Measurements from ENCODE around the gene C4BPA. TPM values are rescaled to one million over a fixed set of nuclear protein-coding genes. Genes with fewer than 3 reads are reported as not detected.

Gene C4BPA
- total and polyA plus RNA-seq, 9 of the 15 experiments (the other 6 are each of a cell fraction or from before 2014, with no cell fraction given) = 0.04 to 0.22 (median 0.11) TPM; not detected in 3

DNA sequence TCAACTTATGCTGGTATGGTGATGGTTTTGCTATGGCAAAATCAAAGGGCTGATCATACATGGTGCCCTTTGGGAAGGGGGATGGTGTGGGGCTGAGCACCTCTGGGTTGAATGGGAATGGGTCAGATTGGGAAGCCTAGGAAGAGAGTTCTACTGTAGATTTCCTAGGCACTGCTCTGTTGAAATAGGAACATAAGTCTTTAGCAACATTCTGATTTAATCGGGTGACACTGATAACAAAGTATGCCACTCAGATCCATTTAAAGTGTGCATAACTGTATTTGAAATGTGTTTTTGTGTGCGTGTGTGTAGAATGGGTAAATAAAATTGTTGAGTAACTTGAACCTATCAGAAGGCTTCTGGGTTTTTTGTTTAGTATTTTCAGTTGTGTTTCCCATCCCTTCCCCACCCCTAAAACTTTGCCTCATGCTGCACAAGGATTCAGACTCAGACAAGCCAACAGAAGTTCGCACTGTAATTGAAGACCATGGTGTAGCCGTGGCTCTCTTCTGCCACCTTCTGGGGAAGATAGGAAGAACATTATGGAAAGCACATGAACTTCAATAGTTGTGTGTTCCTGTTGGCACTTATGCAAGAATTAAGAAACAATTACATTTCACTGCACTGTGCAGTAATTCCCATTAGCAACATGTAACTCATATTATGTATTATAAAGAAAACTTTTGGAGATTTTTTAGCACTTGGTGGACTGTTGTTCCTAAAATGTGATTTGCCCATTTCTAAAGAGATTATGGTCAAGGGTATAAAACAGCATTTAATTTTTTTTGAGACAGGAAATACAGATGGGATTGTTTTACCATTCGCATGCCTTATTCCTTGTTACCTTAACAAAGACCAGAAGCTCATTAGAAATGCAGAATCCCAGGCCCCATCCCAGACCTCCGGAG lies 26.3 kb upstream of the C4BPA start (continued):
- no peak for TF ChIP-seq CHD7 (IDR thresholded peaks at IDR 0.05; ENCODE audit: low read depth, low read length)
- TF ChIP-seq DIDO1 (tag; IDR thresholded peaks at IDR 0.05; ENCODE audit: low read depth) = no peak
- TF ChIP-seq CBFA2T3 (IDR thresholded peaks at IDR 0.05) = no peak
- TF ChIP-seq, protein P1, sequence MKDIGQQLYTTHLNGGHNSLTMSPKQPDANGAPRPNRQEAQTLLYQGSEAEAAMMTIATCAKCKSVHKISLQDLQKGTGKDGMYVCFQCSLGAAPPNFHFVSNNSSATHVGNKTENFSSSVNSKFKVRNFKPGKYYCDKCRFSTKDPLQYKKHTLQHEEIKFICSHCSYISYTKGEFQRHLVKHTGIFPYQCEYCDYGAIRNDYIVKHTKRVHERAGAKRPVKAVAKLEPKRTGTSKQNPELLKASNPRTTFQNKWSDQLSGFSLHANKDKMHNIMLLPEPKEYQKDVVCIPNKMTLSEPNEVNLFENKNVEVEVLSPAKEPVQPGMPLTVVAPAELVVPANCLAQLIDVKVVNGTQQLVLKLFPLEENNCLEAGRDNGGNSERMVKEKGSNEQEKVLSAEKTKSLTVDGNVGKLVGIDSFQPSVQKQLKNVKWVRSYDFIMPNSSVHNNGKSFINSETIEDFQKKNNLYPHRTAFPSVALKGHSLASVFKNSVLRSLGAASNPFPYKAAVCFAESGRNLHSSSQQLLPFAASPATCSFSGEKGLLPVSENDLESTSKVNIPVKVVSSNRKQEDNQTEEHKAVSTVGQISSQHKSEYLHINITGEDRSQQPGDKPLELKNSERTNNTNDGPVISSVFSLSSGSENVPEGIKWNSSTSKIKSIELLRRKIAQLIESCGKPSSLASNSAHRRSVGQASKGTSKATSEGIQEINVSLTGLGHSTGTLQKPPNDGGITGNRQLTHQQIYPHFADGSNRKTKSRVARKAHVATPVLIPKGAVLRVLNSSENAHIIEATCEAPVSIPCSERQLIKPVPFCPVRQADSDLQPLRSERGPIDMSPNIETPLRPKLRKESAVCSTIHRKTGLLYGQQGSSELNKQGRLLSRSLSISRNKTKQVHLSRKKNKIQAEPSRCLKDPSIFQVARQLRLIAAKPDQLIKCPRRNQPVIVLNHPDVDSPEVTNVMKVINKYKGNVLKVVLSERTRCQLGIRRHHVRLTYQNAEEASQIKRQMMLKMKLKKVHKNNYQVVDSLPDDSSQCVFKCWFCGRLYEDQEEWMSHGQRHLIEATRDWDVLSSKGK (CRISPR knock-in tag; IDR thresholded peaks at IDR 0.05) = no peak
- no peak for TF ChIP-seq EWSR1 (IDR thresholded peaks at IDR 0.05; ENCODE audit: borderline replicate concordance, low read depth, partially characterized antibody)
- TF ChIP-seq ATF1 (CRISPR knock-in tag; IDR thresholded peaks at IDR 0.05) = no peak
- no peak for TF ChIP-seq ATF1 (tag; IDR thresholded peaks at IDR 0.05)
- TF ChIP-seq MCM7 (IDR thresholded peaks at IDR 0.05) = no peak
- peak in 1 of 2 experiments; percentile 43; a peak in 1 of 4 replicates for TF ChIP-seq RCOR1 (IDR thresholded peaks at IDR 0.05; ENCODE audit: borderline replicate concordance in 1 of 2, low read depth in 2 of 2, low read length in 2 of 2)
- TF ChIP-seq MAFK (IDR thresholded peaks at IDR 0.05; ENCODE audit: low read length) = 0 out of 2 replicates have a peak, but pooled peaks have one; percentile 16
- 0 out of 2 replicates have a peak, but pooled peaks have one; percentile 24 for TF ChIP-seq PKNOX1 (IDR thresholded peaks at IDR 0.05)

All from K562 (cell line).